ENCODE measurements around the gene SLC38A9. TPM values are rescaled to one million over a fixed set of nuclear protein-coding genes. Genes with fewer than 3 reads are reported as not detected.
A peak's percentile ranks its signal among the peaks of the same experiment; 100 is the strongest.

The SLC38A9 gene
- total RNA-seq, 2 donors from 2014 or later = 14.8 to 20.8 TPM

DNA sequence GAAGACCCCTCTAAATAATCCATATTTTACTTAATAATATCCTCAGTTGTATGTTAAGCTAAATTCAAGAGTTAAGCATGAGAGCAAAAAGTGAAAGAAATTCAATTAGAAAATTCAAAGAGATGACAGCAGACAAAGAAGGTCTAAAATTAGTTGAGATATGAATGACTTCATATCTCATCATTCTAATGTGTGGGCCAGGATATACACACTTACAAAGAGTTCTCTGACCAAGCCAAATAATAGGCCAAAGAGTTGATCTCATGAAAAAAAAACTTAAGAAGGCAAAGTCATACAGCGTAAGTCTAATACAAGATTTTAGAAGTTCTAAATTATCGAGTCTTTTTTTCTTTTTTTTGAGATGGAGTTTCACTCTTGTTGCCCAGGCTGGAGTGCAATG is 89.7 kb downstream of the SLC38A9 start:
- intact Hi-C loops (cut with DNase I) = no loop called here
- H3K4me1 ChIP-seq (replicated peaks) = peaks cover 12% of the 10 kb centered on the region
- H3K27ac ChIP-seq = no peak overlapping the region
- H3K27me3 ChIP-seq (replicated peaks; ENCODE audit: insufficient read depth) = no peaks in the 10 kb centered on the region
- H3K9me3 ChIP-seq = no peaks in the 10 kb centered on the region
- no peak overlapping the region for H3K4me3 ChIP-seq
- no peaks in the 10 kb centered on the region for H3K36me3 ChIP-seq
- no peak for DNase-seq (ENCODE audit: low spot score)
- 93% methylated on average over 2 of the region's 2 CpGs for WGBS
- TF ChIP-seq, protein P1, sequence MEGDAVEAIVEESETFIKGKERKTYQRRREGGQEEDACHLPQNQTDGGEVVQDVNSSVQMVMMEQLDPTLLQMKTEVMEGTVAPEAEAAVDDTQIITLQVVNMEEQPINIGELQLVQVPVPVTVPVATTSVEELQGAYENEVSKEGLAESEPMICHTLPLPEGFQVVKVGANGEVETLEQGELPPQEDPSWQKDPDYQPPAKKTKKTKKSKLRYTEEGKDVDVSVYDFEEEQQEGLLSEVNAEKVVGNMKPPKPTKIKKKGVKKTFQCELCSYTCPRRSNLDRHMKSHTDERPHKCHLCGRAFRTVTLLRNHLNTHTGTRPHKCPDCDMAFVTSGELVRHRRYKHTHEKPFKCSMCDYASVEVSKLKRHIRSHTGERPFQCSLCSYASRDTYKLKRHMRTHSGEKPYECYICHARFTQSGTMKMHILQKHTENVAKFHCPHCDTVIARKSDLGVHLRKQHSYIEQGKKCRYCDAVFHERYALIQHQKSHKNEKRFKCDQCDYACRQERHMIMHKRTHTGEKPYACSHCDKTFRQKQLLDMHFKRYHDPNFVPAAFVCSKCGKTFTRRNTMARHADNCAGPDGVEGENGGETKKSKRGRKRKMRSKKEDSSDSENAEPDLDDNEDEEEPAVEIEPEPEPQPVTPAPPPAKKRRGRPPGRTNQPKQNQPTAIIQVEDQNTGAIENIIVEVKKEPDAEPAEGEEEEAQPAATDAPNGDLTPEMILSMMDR (IDR thresholded peaks at IDR 0.05) = no peak

DNA sequence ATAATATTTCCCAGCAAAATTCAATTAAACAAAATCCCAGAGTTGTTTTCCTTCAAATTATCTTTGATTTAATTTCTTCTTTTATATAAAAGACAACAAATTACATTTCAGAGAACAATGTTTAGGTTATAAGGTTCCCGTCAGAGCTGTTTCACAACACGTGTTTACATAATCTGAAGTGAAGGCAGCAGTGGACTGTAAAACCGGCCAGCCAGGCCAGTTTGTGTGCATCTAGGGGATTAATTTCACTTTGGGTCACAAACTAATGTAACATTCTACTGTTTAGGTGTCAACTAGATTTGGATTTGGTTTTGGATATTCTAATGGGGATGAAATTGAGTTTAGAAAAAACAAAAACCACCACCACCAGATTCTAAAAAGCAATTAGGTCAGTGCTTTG is 90.9 kb downstream of the SLC38A9 start:
- Histone ChIP-seq H3K4me3 (no peak overlapping the region), H3K27ac (peak overlapping the region; percentile 67 to 70), H3K27me3 (replicated peaks; ENCODE audit: insufficient read depth) (no peaks in the 10 kb centered on the region), H3K4me1 (replicated peaks) (peaks cover 12% of the 10 kb centered on the region), H3K9me3 (no peaks in the 10 kb centered on the region), H3K36me3 (no peaks in the 10 kb centered on the region)
- 33% methylated on average over 3 of the region's 3 CpGs for WGBS
- peak; percentile 43 for DNase-seq (ENCODE audit: low spot score)
- peak; percentile 74 for TF ChIP-seq POLR2AphosphoS5 (IDR thresholded peaks at IDR 0.05)
- no peak for TF ChIP-seq POLR2A (IDR thresholded peaks at IDR 0.05)
- TF ChIP-seq, protein P1 (IDR thresholded peaks at IDR 0.05) = no peak
- intact Hi-C loops (cut with DNase I) = no loop called here

DNA sequence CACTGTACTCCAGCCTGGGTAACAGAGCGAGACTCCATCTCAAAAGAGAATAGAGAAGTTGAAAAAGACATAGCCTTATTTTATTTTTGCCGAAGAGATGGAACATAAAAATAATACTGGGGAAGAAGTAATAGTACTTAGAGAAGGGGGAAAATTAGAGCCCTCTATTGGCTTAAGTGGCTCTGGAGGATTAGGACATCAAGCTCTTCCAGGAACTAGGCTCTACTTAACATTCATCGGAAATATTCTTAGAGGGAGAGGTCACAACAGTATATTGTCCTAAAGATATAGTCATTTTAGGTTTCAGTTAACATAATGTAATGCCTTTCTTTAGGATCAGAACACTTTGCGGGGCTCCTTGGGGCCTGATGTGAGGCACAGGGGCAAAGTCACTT is 91.4 kb downstream of the SLC38A9 start:
- DNase-seq (ENCODE audit: low spot score) = no peak

DNA sequence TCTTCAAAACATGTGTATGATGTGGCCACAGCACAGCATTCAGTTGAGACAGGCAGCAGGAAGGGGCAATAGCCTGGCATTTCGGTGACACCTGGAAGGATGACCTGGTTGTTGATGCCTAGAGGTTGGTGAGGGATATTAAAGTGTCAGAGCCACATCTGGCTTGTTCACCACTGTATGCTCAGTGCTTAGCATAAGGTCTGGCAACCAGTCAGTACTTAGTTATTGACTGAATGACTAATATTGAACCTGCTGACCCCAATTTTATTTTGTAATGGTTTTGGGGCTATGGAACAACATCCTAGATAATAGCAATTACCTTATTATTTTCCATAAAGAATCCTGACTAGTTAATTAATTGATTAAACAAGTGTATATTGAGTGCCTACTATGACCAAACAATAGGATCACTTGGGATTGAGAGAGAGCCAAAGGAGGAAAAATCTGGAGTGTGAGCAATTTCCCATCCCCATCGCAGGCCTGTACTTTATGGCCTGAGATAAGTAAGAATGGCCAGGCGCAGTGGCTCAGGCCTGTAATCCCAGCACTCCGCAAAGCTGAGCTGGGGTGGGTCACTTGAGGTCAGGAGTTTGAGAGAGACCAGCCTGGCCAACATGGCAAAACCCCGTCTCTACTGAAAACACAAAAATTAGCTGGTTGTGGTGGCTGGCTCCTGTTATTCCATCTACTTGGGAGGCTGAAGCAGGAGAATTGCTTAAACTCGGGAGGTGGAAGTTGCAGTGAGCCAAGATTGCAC is 91.9 kb downstream of the SLC38A9 start:
- Histone ChIP-seq H3K4me3 (no peak overlapping the region), H3K4me1 (replicated peaks) (peaks cover 8% of the 10 kb centered on the region), H3K27ac (peak overlapping the region; percentile 67 to 70), H3K27me3 (replicated peaks; ENCODE audit: insufficient read depth) (no peaks in the 10 kb centered on the region), H3K9me3 (no peaks in the 10 kb centered on the region), H3K36me3 (no peaks in the 10 kb centered on the region)
- intact Hi-C loops (cut with DNase I) = no loop called here
- no peak for TF ChIP-seq POLR2AphosphoS5 (IDR thresholded peaks at IDR 0.05)
- TF ChIP-seq POLR2A (IDR thresholded peaks at IDR 0.05) = no peak
- TF ChIP-seq, protein P1 (IDR thresholded peaks at IDR 0.05) = no peak
- DNase-seq (ENCODE audit: low spot score) = no peak
- WGBS = 92% methylated on average over 6 of the region's 6 CpGs

More for the DNA sequence above, 91.4 kb downstream of the SLC38A9 start:
- no peak for TF ChIP-seq POLR2A (IDR thresholded peaks at IDR 0.05)
- no peak for TF ChIP-seq POLR2AphosphoS5 (IDR thresholded peaks at IDR 0.05)
- TF ChIP-seq, protein P1 (IDR thresholded peaks at IDR 0.05) = no peak
- Histone ChIP-seq H3K27ac (peak overlapping the region; percentile 67 to 70), H3K36me3 (no peaks in the 10 kb centered on the region), H3K9me3 (no peaks in the 10 kb centered on the region), H3K27me3 (replicated peaks; ENCODE audit: insufficient read depth) (no peaks in the 10 kb centered on the region), H3K4me3 (no peak overlapping the region), H3K4me1 (replicated peaks) (peaks cover 12% of the 10 kb centered on the region)
- intact Hi-C loops (cut with DNase I) = no loop called here
- WGBS = 91% methylated on average over 4 of the region's 4 CpGs

DNA sequence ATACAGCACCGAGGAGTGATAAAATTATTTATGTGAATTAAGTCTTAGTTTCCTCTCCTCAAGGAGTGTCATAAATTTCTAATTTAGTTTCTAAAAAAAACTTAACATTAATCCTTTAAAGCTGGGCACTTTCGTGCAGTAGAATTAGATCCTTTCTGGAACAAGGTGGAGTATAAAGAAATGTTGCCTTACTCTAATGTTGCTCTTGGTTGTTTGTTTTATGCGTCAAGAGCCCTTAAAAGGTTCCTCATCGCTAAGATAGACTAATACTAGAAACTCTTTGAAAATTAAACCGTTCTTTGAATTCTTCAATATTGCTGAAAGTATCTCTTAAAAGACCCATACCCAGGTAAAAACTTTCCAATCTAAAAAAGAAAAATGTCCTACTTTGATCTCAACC is 93.8 kb downstream of the SLC38A9 start:
- intact Hi-C loops (cut with DNase I) = no loop called here
- Histone ChIP-seq H3K4me1 (replicated peaks) (peaks cover 5% of the 10 kb centered on the region), H3K27me3 (replicated peaks; ENCODE audit: insufficient read depth) (no peaks in the 10 kb centered on the region), H3K9me3 (no peaks in the 10 kb centered on the region), H3K27ac (no peak overlapping the region), H3K36me3 (no peaks in the 10 kb centered on the region), H3K4me3 (no peak overlapping the region)
- WGBS = 65% methylated on average over 5 of the region's 5 CpGs
- TF ChIP-seq POLR2AphosphoS5 (IDR thresholded peaks at IDR 0.05) (no peak), POLR2A (IDR thresholded peaks at IDR 0.05) (no peak)
- TF ChIP-seq, protein P1 (IDR thresholded peaks at IDR 0.05) = no peak
- no peak for DNase-seq (ENCODE audit: low spot score)

Measured in prostate gland (tissue), 2 donors.